H1 (cell line): ENCODE measurements around the gene KCNK13. TPM values are rescaled to one million over a fixed set of nuclear protein-coding genes. Genes with fewer than 3 reads are reported as not detected.

Experiments
- CTCF ChIA-PET: fragments of 300-600 bp; sonication (Branson Sonifier 250); formaldehyde crosslinking; loops from one replicate; lab custom pipeline; 2021; ENCODE audit not compliant: partially characterized antibody; lab: Charles Lee
- POLR2A ChIA-PET: fragments of 300-600 bp; sonication (Branson Sonifier 250); formaldehyde crosslinking; loops from one replicate; lab custom pipeline; 2021; ENCODE audit warnings: inconsistent platforms; ENCODE audit not compliant: partially characterized antibody; lab: Charles Lee
- DNase-seq, 2 experiments: peaks; one replicate each; pipeline versions ENCODE4 v3.0.0 to v3.0.0-alpha.2; 2010 to 2022; ENCODE audit warnings: low spot score in 2 of 2, low read depth in 1 of 2, mixed read lengths in 1 of 2
- FAIRE-seq: peaks from 2 replicates; lab custom pipeline; 2011; peaks lifted over from hg19 to GRCh38; lab: Jason Lieb, UNC
- H2AFZ ChIP-seq: 2 replicates; pipeline ENCODE4 v1.8.1; 2012; ENCODE audit warnings: low read length, inconsistent platforms
- H2AK5ac ChIP-seq: 2 replicates; pipeline ENCODE4 v1.6.1; 2013; ENCODE audit warnings: low read depth, low read length
- H2BK120ac ChIP-seq: replicated peaks from 2 replicates; pipeline ENCODE3; 2013; ENCODE audit warnings: low read depth, low read length, inconsistent platforms
- H2BK12ac ChIP-seq: 2 replicates; pipeline ENCODE4 v1.6.1; 2013; ENCODE audit warnings: low read depth, low read length
- H2BK15ac ChIP-seq: 2 replicates; pipeline ENCODE4 v1.6.1; 2013; ENCODE audit warnings: low read length
- H2BK20ac ChIP-seq: 2 replicates; pipeline ENCODE4 v1.6.1; 2013; ENCODE audit warnings: low read length
- H2BK5ac ChIP-seq: 2 replicates; pipeline ENCODE4 v1.6.1; 2013; ENCODE audit warnings: low read depth, low read length
- H3K14ac ChIP-seq: 2 replicates; pipeline ENCODE4 v1.6.1; 2013; ENCODE audit warnings: inconsistent platforms; ENCODE audit not compliant: insufficient read length
- H3K18ac ChIP-seq: 2 replicates; pipeline ENCODE4 v1.6.1; 2013; ENCODE audit warnings: low read length; ENCODE audit errors: extremely low read depth
- H3K23ac ChIP-seq: 2 replicates; pipeline ENCODE4 v1.6.1; 2013; ENCODE audit warnings: inconsistent platforms; ENCODE audit not compliant: insufficient read length
- H3K23me2 ChIP-seq: 2 replicates; pipeline ENCODE4 v1.6.1; 2013; ENCODE audit warnings: low read depth, low read length
- H3K27ac ChIP-seq: 2 replicates; pipeline ENCODE4 v1.6.1; 2011; ENCODE audit warnings: low read depth, low read length, inconsistent platforms
- H3K27me3 ChIP-seq, 4 experiments: replicated peaks in 1 of 4; 1 replicate in 1 of 4; 2 replicates in 3 of 4; pipeline versions ENCODE4 v1.6.1 to v1.8.1; 2011 to 2013; ENCODE audit warnings: low read length in 3 of 4, mild to moderate bottlenecking in 3 of 4, inconsistent platforms in 2 of 4, mixed read lengths in 2 of 4, moderate library complexity in 1 of 4; ENCODE audit not compliant: control insufficient read depth in 3 of 4, insufficient read depth in 3 of 4; ENCODE audit errors: extremely low read depth in 1 of 4
- H3K36me3 ChIP-seq, 4 experiments: 2 replicates each; pipeline versions ENCODE4 v1.6.1 to v1.8.1; 2011 to 2013; ENCODE audit warnings: mild to moderate bottlenecking in 4 of 4, low read length in 3 of 4, moderate library complexity in 2 of 4, control low read depth in 1 of 4, inconsistent platforms in 1 of 4; ENCODE audit not compliant: insufficient read depth in 4 of 4, control insufficient read depth in 2 of 4
- H3K4ac ChIP-seq: replicated peaks from 2 replicates; pipeline ENCODE3; 2013; ENCODE audit warnings: low read length, low read depth, mixed read lengths, inconsistent platforms; ENCODE audit not compliant: insufficient read length
- H3K4me1 ChIP-seq, 4 experiments: replicated peaks in 1 of 4; 1 replicate in 1 of 4; 2 replicates in 3 of 4; pipeline versions ENCODE4 v1.6.1 to v1.8.1; 2011 to 2013; ENCODE audit warnings: low read length in 3 of 4, inconsistent platforms in 2 of 4, mixed read lengths in 1 of 4; ENCODE audit not compliant: insufficient read depth in 4 of 4, control insufficient read depth in 3 of 4
- H3K4me2 ChIP-seq, 2 experiments: 2 replicates each; pipeline versions ENCODE4 v1.6.1 to v1.8.1; 2011 to 2013; ENCODE audit warnings: low read depth in 2 of 2, low read length in 2 of 2, control low read depth in 1 of 2, inconsistent platforms in 1 of 2, mild to moderate bottlenecking in 1 of 2; ENCODE audit not compliant: insufficient read depth in 1 of 2
- H3K4me3 ChIP-seq, 4 experiments: fragments of 200-600, 300-600 bp in 1 of 4; sonication (generic), shearing (Covaris generic), sonication (Bioruptor Twin) in 1 of 4; 2 replicates each; pipeline versions ENCODE4 v1.5.1 to v1.8.1; 2011 to 2016; ENCODE audit warnings: low read length in 4 of 4, low read depth in 3 of 4, control low read depth in 2 of 4, inconsistent platforms in 2 of 4, mild to moderate bottlenecking in 2 of 4, mixed read lengths in 1 of 4, moderate library complexity in 1 of 4; ENCODE audit not compliant: insufficient read depth in 2 of 4; ENCODE audit errors: extremely low read depth in 1 of 4
- H3K56ac ChIP-seq: replicated peaks from 2 replicates; pipeline ENCODE3; 2013; ENCODE audit warnings: low read depth, mild to moderate bottlenecking, mixed read lengths, low read length, inconsistent platforms; ENCODE audit not compliant: insufficient read length
- H3K79me1 ChIP-seq: 2 replicates; pipeline ENCODE4 v1.6.1; 2013; ENCODE audit warnings: low read depth, low read length, control low read depth
- H3K79me2 ChIP-seq, 2 experiments: 2 replicates each; pipeline versions ENCODE4 v1.6.1 to v1.8.1; 2012 to 2013; ENCODE audit warnings: low read length in 2 of 2, mild to moderate bottlenecking in 2 of 2, inconsistent platforms in 1 of 2; ENCODE audit not compliant: insufficient read depth in 2 of 2, control insufficient read depth in 1 of 2
- H3K9ac ChIP-seq, 4 experiments: replicated peaks in 1 of 4; 1 replicate in 1 of 4; 2 replicates in 3 of 4; pipeline versions ENCODE4 v1.6.1 to v1.8.1; 2011 to 2013; ENCODE audit warnings: low read depth in 3 of 4, low read length in 3 of 4, control low read depth in 2 of 4, mild to moderate bottlenecking in 2 of 4, moderate library complexity in 2 of 4, inconsistent platforms in 1 of 4; ENCODE audit errors: extremely low read depth in 1 of 4
- H3K9me3 ChIP-seq, 2 experiments: 2 replicates each; pipeline versions ENCODE4 v1.6.1 to v1.8.1; 2012 to 2013; ENCODE audit warnings: mild to moderate bottlenecking in 2 of 2, moderate library complexity in 2 of 2, control low read depth in 1 of 2, inconsistent platforms in 1 of 2, low read depth in 1 of 2, low read length in 1 of 2, mixed read lengths in 1 of 2; ENCODE audit not compliant: insufficient read depth in 2 of 2
- H4K20me1 ChIP-seq, 2 experiments: replicated peaks in 1 of 2; 2 replicates each; pipeline versions ENCODE3 to v1.8.1; 2011 to 2013; ENCODE audit warnings: inconsistent platforms in 2 of 2, low read length in 2 of 2, mild to moderate bottlenecking in 1 of 2; ENCODE audit not compliant: insufficient read depth in 2 of 2, control insufficient read depth in 1 of 2
- H4K5ac ChIP-seq: 2 replicates; pipeline ENCODE4 v1.6.1; 2013; ENCODE audit warnings: low read length, low read depth, mixed read lengths, inconsistent platforms; ENCODE audit not compliant: insufficient read length
- H4K8ac ChIP-seq: 2 replicates; pipeline ENCODE4 v1.8.0; 2013; ENCODE audit warnings: mild to moderate bottlenecking, moderate library complexity, low read length, inconsistent platforms; ENCODE audit not compliant: insufficient read depth; ENCODE audit errors: extremely low read depth
- H4K91ac ChIP-seq: replicated peaks from 2 replicates; pipeline ENCODE3; 2013; ENCODE audit warnings: low read length, mixed read lengths, inconsistent platforms; ENCODE audit not compliant: insufficient read length
- NRF1 ChIP-seq: IDR thresholded peaks from 2 replicates; pipeline ENCODE4 v1.6.1; 2011; ENCODE audit warnings: mild to moderate bottlenecking, low read depth, low read length, improper control_type of control experiment
- SIN3A ChIP-seq, 2 experiments: IDR thresholded peaks in 1 of 2; conservative IDR thresholded peaks in 1 of 2; 2 replicates each; pipeline ENCODE4 v1.6.1; 2011 to 2012; ENCODE audit warnings: low read length in 2 of 2, improper control_type of control experiment in 1 of 2, low read depth in 1 of 2, mild to moderate bottlenecking in 1 of 2
- SIX5 ChIP-seq: IDR thresholded peaks from 2 replicates; pipeline ENCODE4 v1.6.1; 2011; ENCODE audit warnings: mild to moderate bottlenecking, low read depth, low read length
- polyA plus RNA-seq, 7 experiments: library from polyadenylated mRNA; depleted of rRNA in 3 of 7; stranded (reverse) in 5 of 7; unstranded in 2 of 7; fragments of >200 nt in 5 of 7; fragments of 200-250 nt in 2 of 7; gene quantifications; 1 replicate in 5 of 7; 2 replicates in 1 of 7; 4 replicates in 1 of 7; pipeline versions ENCODE4 v1.2.1 to v1.2.3, GENCODE V29; 2011 to 2013; ENCODE audit warnings: missing spikeins in 2 of 7, mixed read lengths in 2 of 7
- total RNA-seq: library from RNA; stranded (reverse); fragmentation: NEBNext Ultra II Directional; extraction: Animal tissue kit (Norgen Biotek cat#: 25700); gene quantifications from 2 replicates; pipeline ENCODE4 v1.2.1, GENCODE V29; 2021

The KCNK13 gene
- total and polyA plus RNA-seq, 2 of the 8 experiments (the other 6 are each of a cell fraction or from before 2014, with no cell fraction given), result 0.39 to 0.48 TPM

GRCh38 chr14:90204516-90204915, 142.7 kb downstream of the KCNK13 start:
- H3K4me3 ChIP-seq, result no peak overlapping the region
- H4K20me1 ChIP-seq, result no peaks in the 10 kb centered on the region
- H2BK12ac ChIP-seq, result no peak overlapping the region
- H3K23ac ChIP-seq, result no peak overlapping the region
- DNase-seq (no peak), FAIRE-seq (no peak)
- no peak overlapping the region for H4K8ac ChIP-seq
- no peak overlapping the region for H4K91ac ChIP-seq
- no peak overlapping the region for H3K14ac ChIP-seq
- no peak overlapping the region for H3K4ac ChIP-seq
- H2BK120ac ChIP-seq, result no peak overlapping the region
- CTCF ChIA-PET, result interaction anchor here (1.2 to 6.2 kb wide), 5 partner anchors 11 to 81 kb away, joined by 3 to 32 read pairs (median 4); no protein-coding TSS in a partner anchor
- TF ChIP-seq SIN3A (conservative IDR thresholded peaks at IDR 0.05 in 1 of 2, IDR thresholded peaks at IDR 0.05 in 1 of 2; ENCODE audit: low read depth in 1 of 2, low read length in 2 of 2) (no peak), SIX5 (no peak), NRF1 (no peak)
- H3K27me3 ChIP-seq, result no peaks in the 10 kb centered on the region
- no peaks in the 10 kb centered on the region for H3K79me2 ChIP-seq
- no peaks in the 10 kb centered on the region for H3K23me2 ChIP-seq
- POLR2A ChIA-PET, result no interaction called here
- no peak overlapping the region for H3K9ac ChIP-seq
- H4K5ac ChIP-seq, result no peak overlapping the region
- no peak overlapping the region for H2BK20ac ChIP-seq
- no peak overlapping the region for H3K4me2 ChIP-seq
- no peaks in the 10 kb centered on the region for H3K79me1 ChIP-seq
- H3K27ac ChIP-seq, result no peak overlapping the region
- H3K4me1 ChIP-seq, result no peaks in the 10 kb centered on the region; a peak in 1 of 7 replicates
- H3K56ac ChIP-seq, result no peak overlapping the region
- H3K18ac ChIP-seq, result no peak overlapping the region
- H2BK5ac ChIP-seq, result no peak overlapping the region
- no peak overlapping the region for H2AK5ac ChIP-seq
- no peaks in the 10 kb centered on the region for H3K9me3 ChIP-seq
- no peaks in the 10 kb centered on the region for H3K36me3 ChIP-seq
- H2BK15ac ChIP-seq, result no peak overlapping the region
- H2AFZ ChIP-seq, result no peak overlapping the region
